HG02798 (cell line): ENCODE measurements around the gene GLRA1.
"Not testable (repeated sequence)": the region's sequence is repeated elsewhere in the genome, so short reads cannot be mapped to it uniquely, and the experiment has no call there.

Source experiments
- ATAC-seq: cut with Tn5 transposase; IDR thresholded peaks from one replicate; pipeline ENCODE4 v1.9.1; 2021; ENCODE audit warnings: mild to moderate bottlenecking; ENCODE audit not compliant: unreplicated experiment, poor library complexity

GLRA1 gene

GRCh38 chr5:151825445-151825844 lies 99.2 kb downstream of the GLRA1 start:
- peak; percentile 64 for ATAC-seq

- no peak for ATAC-seq
Measured at GRCh38 chr5:151822141-151822540, 102.5 kb downstream of the GLRA1 start.

- no peak for ATAC-seq
Measured at GRCh38 chr5:151820903-151821302, 103.7 kb downstream of the GLRA1 start.

- no peak for ATAC-seq
Measured at GRCh38 chr5:151820271-151820670, 104.4 kb downstream of the GLRA1 start.

GRCh38 chr5:151819830-151820229 lies 104.8 kb downstream of the GLRA1 start:
- no peak for ATAC-seq

GRCh38 chr5:151815051-151815450 lies 109.6 kb downstream of the GLRA1 start:
- ATAC-seq: no peak

- ATAC-seq: no peak
Measured at GRCh38 chr5:151812757-151813309, 111.8 kb downstream of the GLRA1 start.

GRCh38 chr5:151811593-151812321 lies 112.9 kb downstream of the GLRA1 start:
- no peak for ATAC-seq

- ATAC-seq: no peak
Measured at GRCh38 chr5:151810897-151811296, 113.8 kb downstream of the GLRA1 start.

GRCh38 chr5:151810449-151810848 lies 114.2 kb downstream of the GLRA1 start:
- no peak for ATAC-seq

- ATAC-seq: no peak
Measured at GRCh38 chr5:151808451-151809169, 116.0 kb downstream of the GLRA1 start.

- ATAC-seq: no peak
Measured at GRCh38 chr5:151805414-151806223, 119.0 kb downstream of the GLRA1 start.

GRCh38 chr5:151800532-151800931 lies 124.1 kb downstream of the GLRA1 start:
- no peak for ATAC-seq

GRCh38 chr5:151799407-151799806 lies 125.2 kb downstream of the GLRA1 start:
- no peak for ATAC-seq

GRCh38 chr5:151798674-151799073 lies 126.0 kb downstream of the GLRA1 start:
- ATAC-seq: no peak

GRCh38 chr5:151795426-151795825 lies 129.2 kb downstream of the GLRA1 start:
- ATAC-seq: no peak

- ATAC-seq: no peak
Measured at GRCh38 chr5:151793358-151793757, 131.3 kb downstream of the GLRA1 start.

GRCh38 chr5:151787817-151788216 lies 136.8 kb downstream of the GLRA1 start:
- ATAC-seq: no peak

GRCh38 chr5:151786468-151786867 lies 138.2 kb downstream of the GLRA1 start:
- no peak for ATAC-seq

GRCh38 chr5:151784141-151784540 lies 140.5 kb downstream of the GLRA1 start:
- no peak for ATAC-seq

GRCh38 chr5:151783664-151784063 lies 141.0 kb downstream of the GLRA1 start:
- ATAC-seq: not testable (repeated sequence)
